IMR-90 (cell line): Measurements from ENCODE around the gene EMP1. TPM values are rescaled to one million over a fixed set of nuclear protein-coding genes. Genes with fewer than 3 reads are reported as not detected.
A peak's percentile ranks its signal among the peaks of the same experiment; 100 is the strongest.

ENCODE experiments used
- ATAC-seq: fragments of 200-7000 bp; cut with Tn5 transposase; 2 replicates; pipeline ENCODE4 v1.9.1; 2020; ENCODE audit warnings: low read depth, mild to moderate bottlenecking, moderate library complexity
- BruUV-seq: library from RNA; stranded (reverse); fragments of 400-500 nt; replicated peaks from 2 replicates; lab custom pipeline; 2021; lab: Mats Ljungman, UMichigan
- CTCF ChIA-PET: fragments of 300-600 bp; formaldehyde crosslinking; extraction: SDS; loops from one replicate; lab custom pipeline; 2021; ENCODE audit warnings: antibody characterized with exemption; lab: Yijun Ruan, JAX
- POLR2A ChIA-PET: fragments of 300-600 bp; sonication (Branson Sonifier 250); formaldehyde crosslinking; loops from one replicate; lab custom pipeline; 2022; ENCODE audit warnings: antibody characterized with exemption; ENCODE audit not compliant: unreplicated experiment; lab: Charles Lee
- DNase-seq: peaks from one replicate; pipeline ENCODE4 v3.0.0; 2013
- H2AFZ ChIP-seq: replicated peaks from 2 replicates; pipeline ENCODE3; 2013; ENCODE audit warnings: low read length, mild to moderate bottlenecking; ENCODE audit not compliant: poor library complexity
- H2AK5ac ChIP-seq: 2 replicates; pipeline ENCODE4 v1.6.1; 2013; ENCODE audit warnings: low read depth, low read length, inconsistent platforms
- H2AK9ac ChIP-seq: replicated peaks from 2 replicates; pipeline ENCODE3; 2013; ENCODE audit warnings: mild to moderate bottlenecking, low read depth, low read length, moderate library complexity; ENCODE audit not compliant: poor library complexity
- H2BK120ac ChIP-seq: 2 replicates; pipeline ENCODE4 v1.6.1; 2013; ENCODE audit warnings: low read depth, low read length, inconsistent platforms
- H2BK15ac ChIP-seq: 3 replicates; pipeline ENCODE4 v1.6.1; 2013; ENCODE audit warnings: low read depth, low read length, inconsistent platforms
- H2BK20ac ChIP-seq: 2 replicates; pipeline ENCODE4 v1.6.1; 2013; ENCODE audit warnings: low read depth, mild to moderate bottlenecking, inconsistent platforms, low read length, moderate library complexity
- H2BK5ac ChIP-seq: 2 replicates; pipeline ENCODE4 v1.6.1; 2013; ENCODE audit warnings: mild to moderate bottlenecking, low read depth, low read length, inconsistent platforms; ENCODE audit not compliant: poor library complexity, severe bottlenecking
- H3K14ac ChIP-seq: replicated peaks from 2 replicates; pipeline ENCODE4 v1.6.1; 2013; ENCODE audit warnings: low read depth, low read length, inconsistent platforms
- H3K18ac ChIP-seq: 2 replicates; pipeline ENCODE4 v1.6.1; 2013; ENCODE audit warnings: low read depth, low read length, control low read depth
- H3K23ac ChIP-seq: 2 replicates; pipeline ENCODE4 v1.6.1; 2013; ENCODE audit warnings: low read depth, low read length, inconsistent platforms
- H3K27ac ChIP-seq: 2 replicates; pipeline ENCODE4 v1.5.1; 2013; ENCODE audit warnings: mild to moderate bottlenecking, control low read depth, low read length; ENCODE audit not compliant: insufficient read depth
- H3K27me3 ChIP-seq: 2 replicates; pipeline ENCODE4 v1.6.1; 2013; ENCODE audit warnings: low read length; ENCODE audit not compliant: control insufficient read depth, insufficient read depth
- H3K36me3 ChIP-seq: 2 replicates; pipeline ENCODE4 v1.6.1; 2013; ENCODE audit warnings: low read length, mixed read lengths; ENCODE audit not compliant: control insufficient read depth, insufficient read depth
- H3K4ac ChIP-seq: 2 replicates; pipeline ENCODE4 v1.6.1; 2013; ENCODE audit warnings: low read depth, low read length, inconsistent platforms
- H3K4me1 ChIP-seq: 2 replicates; pipeline ENCODE4 v1.6.1; 2013; ENCODE audit warnings: low read length, mixed read lengths; ENCODE audit not compliant: control insufficient read depth, insufficient read depth
- H3K4me2 ChIP-seq: 2 replicates; pipeline ENCODE4 v1.6.1; 2013; ENCODE audit warnings: low read depth, mild to moderate bottlenecking, control low read depth, low read length, moderate library complexity
- H3K4me3 ChIP-seq: 2 replicates; pipeline ENCODE4 v1.5.1; 2013; ENCODE audit warnings: low read depth, mild to moderate bottlenecking, control low read depth, low read length, moderate library complexity; ENCODE audit not compliant: insufficient read depth
- H3K56ac ChIP-seq: 2 replicates; pipeline ENCODE4 v1.6.1; 2013; ENCODE audit warnings: low read length, inconsistent platforms; ENCODE audit not compliant: insufficient read depth; ENCODE audit errors: extremely low read depth
- H3K79me1 ChIP-seq, 2 experiments: 2 replicates each; pipeline ENCODE4 v1.6.1; 2013; ENCODE audit warnings: low read length in 2 of 2, inconsistent platforms in 1 of 2, low read depth in 1 of 2
- H3K9ac ChIP-seq: 2 replicates; pipeline ENCODE4 v1.6.1; 2013; ENCODE audit warnings: low read depth, low read length, control low read depth
- H3K9me1 ChIP-seq: 2 replicates; pipeline ENCODE4 v1.6.1; 2013; ENCODE audit warnings: low read length, inconsistent platforms; ENCODE audit not compliant: insufficient read depth
- H3K9me3 ChIP-seq: 2 replicates; pipeline ENCODE4 v1.6.1; 2013; ENCODE audit warnings: low read length; ENCODE audit not compliant: control insufficient read depth, insufficient read depth
- H4K20me1 ChIP-seq: 2 replicates; pipeline ENCODE4 v1.6.1; 2013; ENCODE audit warnings: low read length, inconsistent platforms; ENCODE audit not compliant: insufficient read depth
- H4K5ac ChIP-seq: 2 replicates; pipeline ENCODE4 v1.6.1; 2013; ENCODE audit warnings: mild to moderate bottlenecking, low read depth, low read length, control low read depth
- H4K8ac ChIP-seq, 2 experiments: 2 replicates each; pipeline ENCODE4 v1.6.1; 2013; ENCODE audit warnings: low read depth in 2 of 2, low read length in 2 of 2, control low read depth in 1 of 2, inconsistent platforms in 1 of 2
- H4K91ac ChIP-seq: 2 replicates; pipeline ENCODE4 v1.6.1; 2013; ENCODE audit warnings: low read depth, low read length, inconsistent platforms; ENCODE audit not compliant: insufficient read depth
- BHLHE40 ChIP-seq: fragments of 150-350 bp; IDR thresholded peaks from 2 replicates; pipeline ENCODE4 v1.6.1; 2016; ENCODE audit warnings: mild to moderate bottlenecking, low read depth, low read length
- CEBPB ChIP-seq: IDR thresholded peaks from 2 replicates; pipeline ENCODE4 v1.6.1; 2012; ENCODE audit warnings: low read depth, low read length, improper control_type of control experiment
- CHD1 ChIP-seq: IDR thresholded peaks from 2 replicates; pipeline ENCODE4 v1.6.1; 2012; ENCODE audit warnings: low read depth, low read length, improper control_type of control experiment
- ELK1 ChIP-seq: fragments of 150-350 bp; IDR thresholded peaks from 2 replicates; pipeline ENCODE4 v1.6.1; 2016; ENCODE audit warnings: low read depth, mild to moderate bottlenecking, low read length, moderate library complexity, borderline replicate concordance
- FOS ChIP-seq: fragments of 150-350 bp; IDR thresholded peaks from 2 replicates; pipeline ENCODE4 v1.6.1; 2016; ENCODE audit warnings: low read depth, low read length
- MAFK ChIP-seq: IDR thresholded peaks from 2 replicates; pipeline ENCODE4 v1.6.1; 2012; ENCODE audit warnings: low read depth, low read length, improper control_type of control experiment
- MAZ ChIP-seq: IDR thresholded peaks from 2 replicates; pipeline ENCODE4 v1.6.1; 2012; ENCODE audit warnings: low read depth, mild to moderate bottlenecking, low read length, improper control_type of control experiment, moderate library complexity, borderline replicate concordance
- MXI1 ChIP-seq: IDR thresholded peaks from 2 replicates; pipeline ENCODE4 v1.6.1; 2012; ENCODE audit warnings: low read depth, mild to moderate bottlenecking, low read length, moderate library complexity, borderline replicate concordance
- NFE2L2 ChIP-seq: fragments of 150-350 bp; IDR thresholded peaks from 2 replicates; pipeline ENCODE4 v1.6.1; 2016; ENCODE audit warnings: low read depth, mild to moderate bottlenecking, low read length
- POLR2A ChIP-seq: IDR thresholded peaks from 2 replicates; pipeline ENCODE4 v1.6.1; 2012; ENCODE audit warnings: mild to moderate bottlenecking, low read depth, low read length
- RAD21 ChIP-seq: IDR thresholded peaks from 2 replicates; pipeline ENCODE4 v1.6.1; 2012; ENCODE audit warnings: low read length, improper control_type of control experiment
- RCOR1 ChIP-seq: IDR thresholded peaks from 2 replicates; pipeline ENCODE4 v1.6.1; 2012; ENCODE audit warnings: mild to moderate bottlenecking, low read length, improper control_type of control experiment; ENCODE audit not compliant: insufficient replicate concordance
- USF2 ChIP-seq: fragments of 150-350 bp; IDR thresholded peaks from 2 replicates; pipeline ENCODE4 v1.6.1; 2017; ENCODE audit warnings: mild to moderate bottlenecking, antibody characterized with exemption, low read length, low read depth
- WGBS, 2 experiments: methylation state at CpG; one replicate each; pipeline versions ENCODE4 v1.1.5 to v1.1.7; 2013; ENCODE audit warnings: missing lambda C conversion rate in 2 of 2; ENCODE audit not compliant: insufficient read length in 1 of 2; ENCODE audit errors: extremely low coverage in 2 of 2; 5-methylcytosine and 5-hydroxymethylcytosine counted together
- dilution Hi-C: fragments of 300-500 bp; cut with HindIII; formaldehyde crosslinking; loops from one replicate; pipeline ENCODE4 v1.14.3; 2018; ENCODE audit warnings: low sequenced_read_pairs; ENCODE audit not compliant: unreplicated experiment
- in situ Hi-C: fragments of 300-500 bp; cut with MboI; formaldehyde crosslinking; loops from 3 replicates; pipeline ENCODE4 v1.14.3; 2019; ENCODE audit warnings: low sequenced_read_pairs, inconsistent platforms, mixed read lengths
- intact Hi-C: fragments of 100-400 bp; cut with micrococcal nuclease; formaldehyde crosslinking; loops from 2 replicates; pipeline ENCODE4 v1.10.0; 2022
- polyA plus RNA-seq, 3 experiments: library from polyadenylated mRNA; depleted of rRNA; stranded (reverse); fragments of >200 nt; gene quantifications; 2 replicates each; pipeline ENCODE4 v1.2.3, GENCODE V29; 2012; ENCODE audit warnings: low replicate concordance in 1 of 3
- total RNA-seq: library from RNA; depleted of rRNA; stranded (reverse); fragments of >200 nt; gene quantifications from 2 replicates; pipeline ENCODE4 v1.2.3, GENCODE V29; 2012
- TF ChIP-seq, protein P1 (sequence below): conservative IDR thresholded peaks from 2 replicates; pipeline ENCODE4 v1.5.1; 2012; ENCODE audit warnings: mild to moderate bottlenecking, low read depth, low read length, improper control_type of control experiment

The EMP1 gene
- total and polyA plus RNA-seq, 2 of the 4 experiments (the other 2 are of a cell fraction): 137 to 201 TPM

DNA sequence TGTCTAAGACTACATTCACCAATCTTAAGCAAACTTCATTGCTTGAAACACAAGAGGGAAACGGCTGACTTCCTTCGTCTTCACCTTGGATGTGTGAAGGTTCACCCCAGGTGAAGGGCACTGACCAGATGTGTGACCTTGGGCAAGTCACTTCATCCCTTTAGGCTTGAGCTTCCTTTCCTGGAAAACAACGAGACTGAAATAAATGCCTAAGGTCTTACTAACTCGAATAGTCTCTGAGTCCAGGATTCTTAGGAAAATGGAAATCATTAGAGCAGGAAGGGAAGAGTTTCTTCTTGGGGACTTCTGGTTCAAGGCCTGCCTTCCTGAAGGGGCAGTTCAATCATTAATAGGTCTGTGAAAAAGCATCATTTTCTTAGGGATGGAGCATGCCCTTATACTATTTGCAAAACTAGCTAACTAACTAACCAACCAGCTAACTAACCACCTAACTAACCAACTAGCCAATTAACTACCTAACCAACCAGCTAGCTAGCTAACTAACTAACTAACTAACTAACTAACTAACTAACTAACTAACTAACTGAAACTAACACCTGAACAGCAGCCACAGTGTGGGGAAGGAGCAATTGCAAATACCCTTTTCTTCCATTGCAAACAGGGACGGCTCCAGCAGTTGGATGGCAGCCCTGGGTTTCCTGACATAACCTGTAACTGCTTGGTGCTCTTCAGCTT lies 31.5 kb upstream of the EMP1 start:
- dilution Hi-C loops: no loop called here
- 80% methylated on average over 1 of the region's 5 CpGs; no CpG with 5 or more reads in 1 of the 2 experiments for WGBS, 2 experiments
- TF ChIP-seq USF2 (no peak), RAD21 (no peak), FOS (no peak), NFE2L2 (no peak), MAZ (no peak), ELK1 (no peak), MAFK (no peak), MXI1 (no peak), POLR2A (no peak), RCOR1 (no peak), CHD1 (no peak), CEBPB (no peak), BHLHE40 (no peak)
- TF ChIP-seq, protein P1, sequence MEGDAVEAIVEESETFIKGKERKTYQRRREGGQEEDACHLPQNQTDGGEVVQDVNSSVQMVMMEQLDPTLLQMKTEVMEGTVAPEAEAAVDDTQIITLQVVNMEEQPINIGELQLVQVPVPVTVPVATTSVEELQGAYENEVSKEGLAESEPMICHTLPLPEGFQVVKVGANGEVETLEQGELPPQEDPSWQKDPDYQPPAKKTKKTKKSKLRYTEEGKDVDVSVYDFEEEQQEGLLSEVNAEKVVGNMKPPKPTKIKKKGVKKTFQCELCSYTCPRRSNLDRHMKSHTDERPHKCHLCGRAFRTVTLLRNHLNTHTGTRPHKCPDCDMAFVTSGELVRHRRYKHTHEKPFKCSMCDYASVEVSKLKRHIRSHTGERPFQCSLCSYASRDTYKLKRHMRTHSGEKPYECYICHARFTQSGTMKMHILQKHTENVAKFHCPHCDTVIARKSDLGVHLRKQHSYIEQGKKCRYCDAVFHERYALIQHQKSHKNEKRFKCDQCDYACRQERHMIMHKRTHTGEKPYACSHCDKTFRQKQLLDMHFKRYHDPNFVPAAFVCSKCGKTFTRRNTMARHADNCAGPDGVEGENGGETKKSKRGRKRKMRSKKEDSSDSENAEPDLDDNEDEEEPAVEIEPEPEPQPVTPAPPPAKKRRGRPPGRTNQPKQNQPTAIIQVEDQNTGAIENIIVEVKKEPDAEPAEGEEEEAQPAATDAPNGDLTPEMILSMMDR: no peak

More for the DNA sequence above, 31.5 kb upstream of the EMP1 start:
- ATAC-seq (no peak), DNase-seq (no peak)
- Histone ChIP-seq H3K36me3 (no peaks in the 10 kb centered on the region), H2AK9ac (no peak overlapping the region), H3K4ac (peak overlapping the region; percentile 19; the same call in 1 of the 2 replicates), H4K91ac (no peak overlapping the region), H2AFZ (peak overlapping the region; percentile 76), H3K18ac (peak overlapping the region; percentile 19; the same call in 1 of the 2 replicates), H3K56ac (no peak overlapping the region), H3K4me3 (no peak overlapping the region), H4K20me1 (no peaks in the 10 kb centered on the region), H4K8ac (peak overlapping the region in 1 of 2 experiments; percentile 53; a peak in 2 of 4 replicates), H2BK5ac (no peak overlapping the region), H3K4me2 (no peak overlapping the region), H3K9ac (no peak overlapping the region), H3K4me1 (peaks cover 4% of the 10 kb centered on the region), H2AK5ac (peak overlapping the region; percentile 36; the same call in 1 of the 2 replicates), H4K5ac (no peak overlapping the region; the same call in 1 of the 2 replicates), H3K27ac (no peak overlapping the region), H2BK20ac (peak overlapping the region; percentile 87), H3K23ac (peak overlapping the region; percentile 10; the same call in 1 of the 2 replicates), H3K9me3 (peaks cover 2% of the 10 kb centered on the region; the same call in 1 of the 2 replicates), H3K79me1 (no peaks in the 10 kb centered on the region), H3K14ac (no peak overlapping the region; the same call in 1 of the 2 replicates), H2BK15ac (peak overlapping the region; percentile 28; the same call in 1 of the 3 replicates), H3K9me1 (peaks cover 6% of the 10 kb centered on the region), H2BK120ac (peak overlapping the region; percentile 28), H3K27me3 (no peaks in the 10 kb centered on the region)
- ChIA-PET POLR2A (interaction anchor here (0.5 kb wide), 1 partner anchor 41 kb away, joined by 3 read pairs; no protein-coding TSS in a partner anchor), CTCF (interaction anchor here (0.6 kb wide), 1 partner anchor 1535 kb away, joined by 3 read pairs; no protein-coding TSS in a partner anchor)
- BruUV-seq: no TSS peak
- in situ Hi-C loops: no loop called here
- intact Hi-C loops: no loop called here
